Measurements from ENCODE around the gene FRAT1. TPM values are rescaled to one million over a fixed set of nuclear protein-coding genes. Genes with fewer than 3 reads are reported as not detected.

The FRAT1 gene
- total RNA-seq, 4 donors from 2014 or later, result 6.1 to 10.3 (median 9.0) TPM

GRCh38 chr10:97358349-97358748 lies 39.3 kb downstream of the FRAT1 start:
- no peak for TF ChIP-seq CTCF (IDR thresholded peaks at IDR 0.05)
- no peak for TF ChIP-seq POLR2AphosphoS5 (IDR thresholded peaks at IDR 0.05)
- TF ChIP-seq EP300 (IDR thresholded peaks at IDR 0.05), result no peak
- no peak for TF ChIP-seq POLR2A (IDR thresholded peaks at IDR 0.05; ENCODE audit: low read depth)
- Histone ChIP-seq H3K27me3 (no peaks in the 10 kb centered on the region), H3K36me3 (peaks cover 0 to 73% (median 54%) of the 10 kb centered on the region in 4 donors), H3K4me1 (peaks cover 0 to 14% (median 12%) of the 10 kb centered on the region in 4 donors), H3K27ac (replicated peaks in 1 of 4) (no peak overlapping the region), H3K4me3 (no peak overlapping the region), H3K9me3 (no peaks in the 10 kb centered on the region)
- DNase-seq (ENCODE audit: extremely low spot score), result no peak
- WGBS, result 89% methylated on average over 4 of the region's 4 CpGs
- intact Hi-C loops (cut with DNase I), result no loop called here

- no peak overlapping the region for H3K4me3 ChIP-seq
- no peaks in the 10 kb centered on the region for H3K9me3 ChIP-seq
- intact Hi-C loops (cut with DNase I), result no loop called here
- TF ChIP-seq CTCF (IDR thresholded peaks at IDR 0.05) (no peak), EP300 (IDR thresholded peaks at IDR 0.05) (no peak), POLR2A (IDR thresholded peaks at IDR 0.05; ENCODE audit: low read depth) (no peak), POLR2AphosphoS5 (IDR thresholded peaks at IDR 0.05) (no peak)
- DNase-seq (ENCODE audit: extremely low spot score), result no peak
- H3K27ac ChIP-seq (replicated peaks in 1 of 4), result no peak overlapping the region
- peaks cover 0 to 74% (median 58%) of the 10 kb centered on the region in 4 donors for H3K36me3 ChIP-seq
- 88% methylated on average over 3 of the region's 3 CpGs for WGBS
- H3K27me3 ChIP-seq, result no peaks in the 10 kb centered on the region
- peaks cover 0 to 14% (median 12%) of the 10 kb centered on the region in 4 donors for H3K4me1 ChIP-seq
Measured at GRCh38 chr10:97358781-97359180, 39.7 kb downstream of the FRAT1 start.

- H3K4me3 ChIP-seq, result no peak overlapping the region
- intact Hi-C loops (cut with DNase I), result no loop called here
- no peak overlapping the region for H3K27ac ChIP-seq (replicated peaks in 1 of 4)
- WGBS, result 94% methylated on average over 8 of the region's 11 CpGs
- peaks cover 0 to 10% (median 5%) of the 10 kb centered on the region in 4 donors for H3K4me1 ChIP-seq
- no peaks in the 10 kb centered on the region for H3K9me3 ChIP-seq
- H3K36me3 ChIP-seq, result peaks cover 4 to 90% (median 79%) of the 10 kb centered on the region in 4 donors
- DNase-seq (ENCODE audit: extremely low spot score), result no peak
- TF ChIP-seq POLR2AphosphoS5 (IDR thresholded peaks at IDR 0.05) (no peak), POLR2A (IDR thresholded peaks at IDR 0.05; ENCODE audit: low read depth) (no peak), CTCF (IDR thresholded peaks at IDR 0.05) (no peak), EP300 (IDR thresholded peaks at IDR 0.05) (no peak)
- H3K27me3 ChIP-seq, result no peaks in the 10 kb centered on the region
Measured at GRCh38 chr10:97360705-97361536, 41.9 kb downstream of the FRAT1 start.

GRCh38 chr10:97361537-97361901 lies 42.4 kb downstream of the FRAT1 start:
- WGBS, result 92% methylated on average over 5 of the region's 11 CpGs
- Histone ChIP-seq H3K27me3 (no peaks in the 10 kb centered on the region), H3K9me3 (no peaks in the 10 kb centered on the region), H3K36me3 (peaks cover 4 to 90% (median 81%) of the 10 kb centered on the region in 4 donors), H3K4me3 (no peak overlapping the region), H3K4me1 (peaks cover 0 to 4% (median 0%) of the 10 kb centered on the region in 4 donors), H3K27ac (replicated peaks in 1 of 4) (no peak overlapping the region)
- TF ChIP-seq POLR2A (IDR thresholded peaks at IDR 0.05; ENCODE audit: low read depth), result no peak
- TF ChIP-seq POLR2AphosphoS5 (IDR thresholded peaks at IDR 0.05), result no peak
- no peak for TF ChIP-seq CTCF (IDR thresholded peaks at IDR 0.05)
- no peak for TF ChIP-seq EP300 (IDR thresholded peaks at IDR 0.05)
- no peak for DNase-seq (ENCODE audit: extremely low spot score)
- intact Hi-C loops (cut with DNase I), result no loop called here
